DND-41 (cell line): Measurements from ENCODE around the gene SSUH2.

Source experiments
- ATAC-seq: fragments of 200-7000 bp; cut with Tn5 transposase; 3 replicates; pipeline ENCODE4 v1.9.1; 2021; ENCODE audit warnings: low read depth; ENCODE audit not compliant: insufficient read depth
- DNase-seq: peaks from one replicate; pipeline ENCODE4 v3.0.0-alpha.2; 2020
- H2AFZ ChIP-seq: 2 replicates; pipeline ENCODE4 v1.6.0; 2012; ENCODE audit warnings: low read depth, low read length
- H3K27ac ChIP-seq: 2 replicates; pipeline ENCODE4 v1.5.1; 2012; ENCODE audit warnings: low read length, inconsistent platforms
- H3K27me3 ChIP-seq: fragments of 200-600 bp; sonication (generic); 2 replicates; pipeline ENCODE4 v1.6.0; 2012; ENCODE audit warnings: low read length, mild to moderate bottlenecking, inconsistent platforms; ENCODE audit not compliant: insufficient read depth, poor library complexity
- H3K36me3 ChIP-seq: 2 replicates; pipeline ENCODE4 v1.5.1; 2012; ENCODE audit warnings: low read length, inconsistent platforms; ENCODE audit not compliant: insufficient read depth
- H3K4me1 ChIP-seq: 2 replicates; pipeline ENCODE4 v1.5.1; 2012; ENCODE audit warnings: mild to moderate bottlenecking, low read length; ENCODE audit not compliant: insufficient read depth
- H3K4me2 ChIP-seq: 2 replicates; pipeline ENCODE4 v1.6.0; 2012; ENCODE audit warnings: mild to moderate bottlenecking, moderate library complexity, low read length, inconsistent platforms; ENCODE audit not compliant: insufficient read depth
- H3K4me3 ChIP-seq, 2 experiments: fragments of 200-600 bp in 1 of 2; shearing (Covaris generic) in 1 of 2; 2 replicates each; pipeline ENCODE4 v1.5.1; 2012 to 2016; ENCODE audit warnings: inconsistent platforms in 2 of 2, low read length in 2 of 2, mild to moderate bottlenecking in 2 of 2, low read depth in 1 of 2, moderate library complexity in 1 of 2
- H3K79me2 ChIP-seq: 2 replicates; pipeline ENCODE4 v1.6.0; 2012; ENCODE audit warnings: low read length, inconsistent platforms; ENCODE audit not compliant: insufficient read depth
- H3K9ac ChIP-seq: 2 replicates; pipeline ENCODE4 v1.6.0; 2012; ENCODE audit warnings: low read depth, mild to moderate bottlenecking, inconsistent platforms, low read length, moderate library complexity
- H3K9me3 ChIP-seq: 2 replicates; pipeline ENCODE4 v1.5.1; 2012; ENCODE audit warnings: low read length, moderate library complexity, mild to moderate bottlenecking, inconsistent platforms; ENCODE audit not compliant: insufficient read depth, severe bottlenecking
- H4K20me1 ChIP-seq: 2 replicates; pipeline ENCODE4 v1.6.0; 2012; ENCODE audit warnings: low read length; ENCODE audit not compliant: insufficient read depth
- CTCF ChIP-seq: IDR thresholded peaks from 2 replicates; pipeline ENCODE4 v1.5.1; 2012; ENCODE audit warnings: borderline replicate concordance, low read length, moderate library complexity, mild to moderate bottlenecking; ENCODE audit not compliant: poor library complexity, severe bottlenecking; ENCODE audit errors: extremely low read depth
- EZH2 ChIP-seq: IDR thresholded peaks from 3 replicates; pipeline ENCODE4 v1.6.1; 2012; ENCODE audit warnings: borderline replicate concordance, low read depth, mild to moderate bottlenecking, moderate library complexity, low read length, inconsistent platforms; ENCODE audit not compliant: severe bottlenecking

Gene SSUH2

DNA sequence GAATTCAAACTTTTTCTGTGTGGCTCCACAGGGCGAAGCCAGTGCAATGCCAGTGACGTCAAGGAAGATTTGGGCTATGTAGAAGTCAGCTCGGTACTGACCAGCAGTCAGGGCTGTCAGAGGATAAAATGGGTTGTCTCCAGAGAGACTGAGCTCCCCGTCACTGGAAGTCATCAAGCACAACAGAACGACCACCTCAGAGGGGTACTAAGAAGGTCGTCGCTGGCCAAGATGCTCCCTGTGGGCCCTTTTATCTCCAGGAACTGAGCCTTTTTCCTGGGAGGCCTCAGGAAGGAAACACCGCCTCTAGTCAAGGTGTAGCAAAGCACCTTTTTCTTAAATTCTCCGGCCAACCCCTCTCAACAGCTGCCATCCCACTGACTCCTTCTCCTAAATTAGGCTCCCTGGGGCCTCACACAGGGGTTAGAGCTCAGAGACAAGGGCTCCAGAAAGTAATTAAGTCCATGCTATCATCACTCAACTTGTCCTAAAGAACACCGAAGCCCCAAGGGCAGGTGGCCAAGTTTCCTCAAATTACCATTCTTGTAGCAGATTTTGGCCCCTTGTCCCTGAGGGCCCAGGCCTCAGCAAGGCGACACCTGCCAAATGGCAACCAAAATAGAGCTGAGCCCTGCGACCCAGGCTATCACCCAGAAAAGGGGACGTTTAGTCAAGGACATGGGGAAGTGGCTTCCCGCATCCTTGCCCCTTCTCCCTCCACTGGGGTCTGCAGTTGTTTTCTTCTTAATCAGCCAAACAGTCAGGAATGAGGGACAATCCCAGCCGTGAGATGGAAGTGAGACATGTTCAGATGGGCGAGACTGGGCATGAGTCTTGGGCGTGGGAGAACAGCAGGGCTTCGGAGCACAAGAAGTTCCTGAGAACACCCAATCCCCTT lies 48.0 kb downstream of the SSUH2 start:
- Histone ChIP-seq H3K9ac (no peak overlapping the region), H3K27ac (no peak overlapping the region), H3K27me3 (no peaks in the 10 kb centered on the region), H3K79me2 (no peaks in the 10 kb centered on the region), H4K20me1 (no peaks in the 10 kb centered on the region), H3K36me3 (no peaks in the 10 kb centered on the region), H3K4me1 (no peaks in the 10 kb centered on the region), H3K4me2 (no peak overlapping the region), H3K4me3 (no peak overlapping the region), H2AFZ (no peak overlapping the region), H3K9me3 (no peaks in the 10 kb centered on the region)
- no peak for ATAC-seq
- DNase-seq, result no peak
- TF ChIP-seq CTCF (no peak), EZH2 (no peak)

DNA sequence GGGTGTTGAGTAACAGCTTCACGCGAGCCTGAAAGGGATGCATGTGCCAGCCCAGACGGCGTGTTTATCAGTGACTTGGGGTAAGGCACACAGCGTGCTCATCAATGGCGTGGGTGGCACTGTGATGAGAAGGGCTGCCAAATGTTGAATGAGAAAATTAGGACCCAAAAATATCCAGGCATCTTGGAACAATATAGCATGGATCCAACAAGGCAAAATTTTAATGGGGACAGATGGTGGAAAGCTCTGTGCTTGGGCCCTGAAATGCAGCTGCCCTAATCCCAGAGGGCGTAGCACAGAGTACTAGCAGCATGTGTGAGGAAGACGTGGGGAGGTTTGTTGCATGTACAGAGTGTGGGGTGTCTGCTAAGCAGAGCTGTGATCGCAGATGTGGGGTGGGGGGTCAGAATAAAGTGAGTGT lies 48.9 kb downstream of the SSUH2 start:
- H2AFZ ChIP-seq, result no peak overlapping the region
- no peaks in the 10 kb centered on the region for H3K79me2 ChIP-seq
- no peaks in the 10 kb centered on the region for H3K9me3 ChIP-seq
- no peaks in the 10 kb centered on the region for H4K20me1 ChIP-seq
- DNase-seq (no peak), ATAC-seq (no peak)
- H3K4me3 ChIP-seq, result no peak overlapping the region
- no peak overlapping the region for H3K27ac ChIP-seq
- TF ChIP-seq EZH2, result no peak
- TF ChIP-seq CTCF, result no peak
- H3K4me1 ChIP-seq, result no peaks in the 10 kb centered on the region
- no peak overlapping the region for H3K9ac ChIP-seq
- no peaks in the 10 kb centered on the region for H3K36me3 ChIP-seq
- H3K4me2 ChIP-seq, result no peak overlapping the region
- no peaks in the 10 kb centered on the region for H3K27me3 ChIP-seq

DNA sequence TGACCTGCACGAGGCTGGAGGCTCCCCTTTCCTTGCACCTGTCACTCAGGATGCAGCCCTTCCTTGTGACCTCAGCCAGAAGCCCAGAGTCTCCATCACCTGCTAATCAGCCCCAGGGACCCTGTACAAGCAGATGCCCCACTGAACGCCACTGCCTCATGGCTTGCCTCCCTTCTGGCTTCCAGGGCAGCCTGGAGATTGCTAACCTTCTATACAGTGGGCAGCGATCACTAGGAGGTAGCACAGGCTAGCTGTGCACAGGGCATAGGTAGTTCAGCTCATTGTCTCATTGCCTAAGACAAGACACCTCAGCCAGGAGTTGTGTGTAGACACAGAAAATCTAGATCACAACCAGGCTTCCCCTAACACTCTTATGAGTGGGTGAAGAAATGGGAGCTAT lies 49.3 kb downstream of the SSUH2 start:
- Histone ChIP-seq H3K36me3 (no peaks in the 10 kb centered on the region), H2AFZ (no peak overlapping the region), H4K20me1 (no peaks in the 10 kb centered on the region), H3K9ac (no peak overlapping the region), H3K4me2 (no peak overlapping the region), H3K4me1 (no peaks in the 10 kb centered on the region), H3K79me2 (no peaks in the 10 kb centered on the region), H3K9me3 (no peaks in the 10 kb centered on the region), H3K27ac (no peak overlapping the region), H3K4me3 (no peak overlapping the region), H3K27me3 (no peaks in the 10 kb centered on the region)
- DNase-seq (no peak), ATAC-seq (no peak)
- TF ChIP-seq EZH2 (no peak), CTCF (no peak)
